ENCODE measurements around the gene NCAPG2.

DNA sequence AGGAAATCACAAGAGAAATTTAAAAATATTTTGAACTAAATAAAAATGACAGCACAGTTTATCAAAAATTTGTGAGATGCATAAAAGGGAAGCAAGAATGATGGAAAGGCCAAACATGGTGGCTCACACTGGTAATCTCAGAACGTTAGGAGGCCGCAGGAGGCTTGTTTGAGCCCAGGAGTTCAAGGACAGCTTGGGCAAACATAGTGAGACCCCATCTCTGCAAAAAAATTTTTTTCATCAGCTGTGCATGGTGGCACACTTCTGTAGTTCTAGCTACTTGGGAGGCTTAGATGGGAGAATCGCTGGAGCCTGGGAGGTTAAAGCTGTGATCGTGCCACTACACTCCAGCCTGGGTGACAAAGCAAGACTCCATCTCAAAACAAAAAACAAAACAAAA is 62.5 kb downstream of the NCAPG2 start:
- TF ChIP-seq, protein P1, sequence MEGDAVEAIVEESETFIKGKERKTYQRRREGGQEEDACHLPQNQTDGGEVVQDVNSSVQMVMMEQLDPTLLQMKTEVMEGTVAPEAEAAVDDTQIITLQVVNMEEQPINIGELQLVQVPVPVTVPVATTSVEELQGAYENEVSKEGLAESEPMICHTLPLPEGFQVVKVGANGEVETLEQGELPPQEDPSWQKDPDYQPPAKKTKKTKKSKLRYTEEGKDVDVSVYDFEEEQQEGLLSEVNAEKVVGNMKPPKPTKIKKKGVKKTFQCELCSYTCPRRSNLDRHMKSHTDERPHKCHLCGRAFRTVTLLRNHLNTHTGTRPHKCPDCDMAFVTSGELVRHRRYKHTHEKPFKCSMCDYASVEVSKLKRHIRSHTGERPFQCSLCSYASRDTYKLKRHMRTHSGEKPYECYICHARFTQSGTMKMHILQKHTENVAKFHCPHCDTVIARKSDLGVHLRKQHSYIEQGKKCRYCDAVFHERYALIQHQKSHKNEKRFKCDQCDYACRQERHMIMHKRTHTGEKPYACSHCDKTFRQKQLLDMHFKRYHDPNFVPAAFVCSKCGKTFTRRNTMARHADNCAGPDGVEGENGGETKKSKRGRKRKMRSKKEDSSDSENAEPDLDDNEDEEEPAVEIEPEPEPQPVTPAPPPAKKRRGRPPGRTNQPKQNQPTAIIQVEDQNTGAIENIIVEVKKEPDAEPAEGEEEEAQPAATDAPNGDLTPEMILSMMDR (IDR thresholded peaks at IDR 0.05; ENCODE audit: low read length) = no peak
- TF ChIP-seq EZH2 (optimal IDR thresholded peaks at IDR 0.05; ENCODE audit: low read depth, low read length) = no peak
- no peak for TF ChIP-seq EZH2phosphoT487 (IDR thresholded peaks at IDR 0.05; ENCODE audit: low read length)

Measured in MM.1S (cell line).